Right renal pelvis (tissue), 4 donors: Measurements from ENCODE around the gene ZNF837. TPM values are rescaled to one million over a fixed set of nuclear protein-coding genes. Genes with fewer than 3 reads are reported as not detected.
A peak's percentile ranks its signal among the peaks of the same experiment; 100 is the strongest.
"Not testable (repeated sequence)": the region's sequence is repeated elsewhere in the genome, so short reads cannot be mapped to it uniquely, and the experiment has no call there.

Experiments
- DNase-seq, 4 donors: peaks; one replicate each; pipeline ENCODE4 v3.0.0-alpha.2; 2013; ENCODE audit warnings: low read depth in 4 of 4, low spot score in 3 of 4, missing footprints in 1 of 4
- polyA plus RNA-seq, 4 donors: library from polyadenylated mRNA; unstranded; fragments of 120-200 nt; gene quantifications; one replicate each; pipeline ENCODE4 v1.2.1, GENCODE V29; 2013; ENCODE audit not compliant: insufficient read length in 4 of 4

Gene ZNF837
- polyA plus RNA-seq, 4 donors = 2.1 to 5.3 (median 2.8) TPM

DNA sequence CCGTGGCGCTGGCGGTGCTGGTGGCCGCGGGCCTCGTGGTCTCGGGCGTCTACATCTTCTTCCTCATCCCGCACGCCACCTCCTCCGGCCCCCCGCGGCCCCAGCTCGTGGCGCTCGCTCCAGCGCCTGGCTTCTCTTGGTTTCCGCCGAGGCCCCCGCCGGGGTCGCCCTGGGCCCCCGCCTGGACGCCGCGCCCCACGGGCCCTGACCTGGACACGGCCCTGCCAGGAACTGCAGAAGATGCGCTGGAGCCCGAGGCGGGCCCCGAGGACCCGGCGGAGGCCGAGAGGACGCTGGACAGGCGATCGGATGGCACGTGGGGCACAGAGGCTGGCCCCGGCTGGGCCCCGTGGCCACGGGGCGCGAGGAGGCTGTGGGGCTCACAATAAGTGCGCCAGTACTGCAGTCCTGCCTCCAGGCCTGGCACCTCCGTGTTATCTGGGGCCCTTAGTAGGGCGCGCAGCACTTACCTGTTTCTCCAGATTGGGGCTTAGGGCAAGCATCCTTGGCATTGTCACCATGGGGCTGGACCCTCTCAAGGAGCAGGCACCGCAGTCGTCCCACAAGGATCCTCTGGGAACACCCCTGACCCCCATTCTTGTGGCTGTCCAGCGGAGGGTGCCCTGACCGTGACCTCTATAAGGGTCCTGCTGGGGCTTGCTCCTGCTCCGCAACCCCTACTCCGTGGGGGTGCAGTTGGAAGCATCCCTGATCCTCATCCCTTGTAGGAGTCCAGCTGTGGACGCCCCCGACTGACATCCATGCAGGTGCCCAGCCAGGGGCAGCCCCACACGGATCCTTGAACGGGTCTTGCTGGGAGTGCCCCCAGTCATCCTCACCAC, 16.1 kb upstream of the ZNF837 start:
- DNase-seq = no peak

DNA sequence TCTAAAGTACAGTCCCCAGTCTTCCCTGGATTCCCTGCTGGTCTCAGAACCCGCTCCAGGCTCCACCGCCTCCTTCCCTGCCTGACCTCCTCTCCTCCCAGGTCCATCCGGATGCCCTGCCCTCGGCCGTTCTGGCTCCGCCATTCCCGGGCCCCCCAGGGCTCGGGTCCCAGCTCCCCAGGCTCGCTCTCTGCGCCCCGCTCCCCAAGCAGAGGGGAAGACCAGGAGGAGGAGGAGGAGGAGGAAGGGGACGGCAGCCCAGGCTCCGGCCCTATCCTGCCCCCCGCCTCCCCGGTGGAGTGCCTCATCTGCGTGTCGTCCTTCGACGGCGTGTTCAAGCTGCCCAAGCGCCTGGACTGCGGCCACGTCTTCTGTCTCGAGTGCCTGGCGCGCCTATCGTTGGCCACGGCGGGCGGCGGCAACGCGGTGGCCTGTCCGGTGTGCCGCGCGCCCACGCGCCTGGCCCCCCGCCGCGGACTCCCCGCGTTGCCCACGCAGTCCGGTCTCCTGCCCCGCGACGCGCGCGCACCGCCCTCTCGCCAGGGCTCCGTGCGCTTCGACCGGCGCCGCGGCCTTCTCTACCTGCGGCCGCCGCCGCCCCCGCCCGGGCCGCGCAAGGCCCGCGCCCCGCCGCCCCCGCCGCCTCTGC, 15.3 kb upstream of the ZNF837 start:
- DNase-seq = no peak

DNA sequence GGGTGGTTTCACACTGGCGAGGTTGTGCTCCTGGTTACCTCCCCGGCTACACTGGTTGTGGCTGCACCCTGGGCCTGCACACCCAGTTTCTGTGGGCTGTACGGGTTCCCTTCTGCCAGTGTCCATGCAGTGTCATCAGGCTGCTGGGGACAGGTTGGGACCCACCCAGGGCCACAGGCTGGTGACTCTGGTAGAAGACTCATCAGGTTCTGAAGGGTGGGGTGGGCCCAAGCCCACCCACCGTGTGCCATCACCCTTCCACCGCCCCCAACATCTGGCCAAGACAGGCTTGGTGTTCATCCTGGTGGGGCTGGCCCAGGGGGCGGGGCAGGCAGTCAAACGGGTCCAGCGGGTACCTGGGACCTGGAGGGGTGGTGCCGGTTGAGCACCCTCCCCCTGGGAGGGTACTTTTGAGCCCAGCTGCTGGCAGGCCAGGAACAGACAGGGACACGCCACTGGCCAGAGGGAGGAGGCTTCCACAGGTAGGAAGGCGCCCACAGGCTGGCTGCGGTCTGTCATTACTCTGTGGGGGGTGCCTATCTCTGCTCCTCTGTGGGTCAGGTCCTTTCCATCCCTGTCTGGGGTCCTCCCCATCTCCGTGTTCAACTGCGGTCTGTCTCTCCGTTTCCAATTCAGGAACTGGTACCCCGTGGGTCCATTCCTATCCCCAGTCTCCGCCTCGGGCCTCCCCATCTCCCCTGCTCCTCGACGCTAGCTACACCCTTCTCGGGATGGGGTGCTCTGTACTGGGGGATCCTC, 14.6 kb upstream of the ZNF837 start, which contains the start of gene RNF225:
RNF225 (plus strand) TSS at position 437 of the 759 bp plus-strand sequence. CDS start 434 bp downstream, outside the sequence.
- DNase-seq = no peak

DNA sequence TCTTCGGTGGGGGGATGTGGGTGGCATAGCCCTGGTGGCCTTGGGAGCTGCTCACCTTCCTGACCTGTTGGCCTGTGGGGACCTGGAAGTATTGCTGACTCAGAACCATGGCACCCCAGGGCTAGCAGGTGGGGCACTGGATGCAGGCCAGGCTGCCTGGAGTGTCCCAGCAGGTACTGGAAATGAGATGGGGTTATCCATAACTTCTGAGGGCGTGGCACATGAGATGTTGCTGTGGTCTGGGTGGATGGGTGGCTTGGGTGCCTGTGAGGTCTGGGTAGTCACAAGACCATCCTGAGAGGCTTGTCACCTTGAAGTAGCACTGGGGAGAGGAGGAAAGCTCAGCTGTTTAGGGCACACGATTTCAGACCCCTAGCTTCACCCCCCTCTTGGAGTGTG, 14.0 kb upstream of the ZNF837 start:
- no peak for DNase-seq

DNA sequence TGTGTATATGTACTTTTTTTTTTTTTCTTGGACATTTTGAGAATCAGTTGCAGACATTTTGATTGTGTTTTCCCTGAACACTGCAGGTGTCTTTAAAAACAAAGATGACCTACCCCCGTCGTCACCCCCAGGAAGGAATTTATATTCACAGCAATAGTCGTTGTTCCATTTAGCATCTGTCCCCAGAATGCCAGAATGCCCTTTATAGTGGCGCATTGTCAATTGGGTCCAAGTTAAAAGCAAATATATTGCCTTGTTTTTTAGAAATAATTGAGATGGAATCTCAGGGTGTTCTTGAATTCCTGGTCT, 12.8 kb upstream of the ZNF837 start:
- no peak for DNase-seq

DNA sequence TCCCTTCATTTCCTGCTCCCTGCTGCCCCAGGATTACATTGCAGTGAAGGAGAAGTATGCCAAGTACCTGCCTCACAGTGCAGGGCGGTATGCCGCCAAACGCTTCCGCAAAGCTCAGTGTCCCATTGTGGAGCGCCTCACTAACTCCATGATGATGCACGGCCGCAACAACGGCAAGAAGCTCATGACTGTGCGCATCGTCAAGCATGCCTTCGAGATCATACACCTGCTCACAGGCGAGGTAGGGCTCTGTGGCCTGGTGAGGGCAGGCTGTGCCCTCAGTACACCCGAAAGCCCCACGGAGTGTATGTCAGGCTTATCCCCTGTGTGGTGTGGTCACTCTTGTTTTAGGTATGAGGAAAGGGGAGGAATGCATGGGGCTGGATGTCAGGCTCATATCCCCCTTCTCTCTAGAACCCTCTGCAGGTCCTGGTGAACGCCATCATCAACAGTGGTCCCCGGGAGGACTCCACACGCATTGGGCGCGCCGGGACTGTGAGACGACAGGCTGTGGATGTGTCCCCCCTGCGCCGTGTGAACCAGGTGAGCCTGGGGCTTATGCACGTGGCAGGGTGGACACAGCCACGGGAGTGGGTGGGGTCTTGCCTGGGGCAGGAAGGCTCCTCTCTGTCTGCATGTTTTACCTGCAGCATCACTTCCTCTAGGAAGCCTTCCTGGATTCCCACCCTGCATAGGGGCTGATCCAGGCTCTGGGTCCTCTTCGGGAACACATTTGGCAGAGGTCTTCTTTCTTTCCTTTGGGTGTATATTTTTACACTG, 12.3 kb upstream of the ZNF837 start:
- no peak for DNase-seq

DNA sequence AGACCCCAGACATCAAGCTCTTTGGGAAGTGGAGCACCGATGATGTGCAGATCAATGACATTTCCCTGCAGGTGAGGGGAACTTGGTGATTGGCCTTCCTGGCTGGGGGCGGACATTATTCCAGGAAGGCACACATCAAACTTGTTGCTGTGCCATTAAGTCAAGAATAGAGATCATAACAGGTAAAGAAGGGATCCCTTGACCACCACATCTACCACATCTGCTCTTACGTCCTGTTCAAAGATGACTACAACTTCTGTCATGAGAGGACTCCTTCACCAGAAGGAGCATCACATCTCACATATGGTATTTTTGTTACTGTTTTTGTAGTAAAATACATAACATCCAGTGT, 7.3 kb upstream of the ZNF837 start:
- no peak for DNase-seq

DNA sequence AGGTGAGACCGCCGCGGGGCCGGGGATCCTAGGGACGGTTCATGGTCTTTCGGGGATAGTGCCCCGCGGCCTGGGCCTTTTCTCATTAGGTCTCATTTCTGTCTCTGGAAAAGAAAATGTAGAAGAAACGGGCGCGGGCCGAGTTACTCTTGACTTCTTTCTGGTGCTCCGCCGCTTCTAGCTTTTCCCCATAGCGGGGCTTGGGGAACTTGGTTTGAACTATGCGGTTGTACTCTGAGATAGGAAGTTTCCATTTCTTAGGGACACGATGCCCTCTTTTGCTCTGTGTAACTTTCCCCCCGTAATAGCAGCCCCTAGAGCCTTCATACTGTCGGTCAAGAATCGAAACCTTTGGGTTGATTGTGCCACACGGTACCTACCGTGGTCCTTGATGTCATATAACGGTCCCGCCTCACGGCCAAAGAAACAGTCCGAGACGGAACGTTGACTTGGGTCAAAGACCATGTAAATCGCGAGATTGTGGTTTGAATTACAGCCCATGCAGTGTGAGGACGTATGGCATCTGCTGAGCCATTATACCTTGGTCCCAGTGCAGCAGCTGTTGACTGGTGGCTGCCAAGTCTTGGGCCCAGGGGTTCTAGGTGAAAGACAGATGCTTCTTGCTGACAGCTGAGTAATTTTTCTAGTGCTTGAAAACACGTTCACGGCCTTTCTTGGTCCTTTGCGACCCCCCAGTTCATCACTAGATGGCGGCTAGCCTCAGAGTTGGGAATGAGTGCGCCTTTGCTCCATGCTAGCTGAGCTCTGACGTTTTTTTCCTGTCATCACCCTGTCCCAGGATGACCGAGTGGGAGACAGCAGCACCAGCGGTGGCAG, 6.7 kb upstream of the ZNF837 start:
- no peak for DNase-seq

DNA sequence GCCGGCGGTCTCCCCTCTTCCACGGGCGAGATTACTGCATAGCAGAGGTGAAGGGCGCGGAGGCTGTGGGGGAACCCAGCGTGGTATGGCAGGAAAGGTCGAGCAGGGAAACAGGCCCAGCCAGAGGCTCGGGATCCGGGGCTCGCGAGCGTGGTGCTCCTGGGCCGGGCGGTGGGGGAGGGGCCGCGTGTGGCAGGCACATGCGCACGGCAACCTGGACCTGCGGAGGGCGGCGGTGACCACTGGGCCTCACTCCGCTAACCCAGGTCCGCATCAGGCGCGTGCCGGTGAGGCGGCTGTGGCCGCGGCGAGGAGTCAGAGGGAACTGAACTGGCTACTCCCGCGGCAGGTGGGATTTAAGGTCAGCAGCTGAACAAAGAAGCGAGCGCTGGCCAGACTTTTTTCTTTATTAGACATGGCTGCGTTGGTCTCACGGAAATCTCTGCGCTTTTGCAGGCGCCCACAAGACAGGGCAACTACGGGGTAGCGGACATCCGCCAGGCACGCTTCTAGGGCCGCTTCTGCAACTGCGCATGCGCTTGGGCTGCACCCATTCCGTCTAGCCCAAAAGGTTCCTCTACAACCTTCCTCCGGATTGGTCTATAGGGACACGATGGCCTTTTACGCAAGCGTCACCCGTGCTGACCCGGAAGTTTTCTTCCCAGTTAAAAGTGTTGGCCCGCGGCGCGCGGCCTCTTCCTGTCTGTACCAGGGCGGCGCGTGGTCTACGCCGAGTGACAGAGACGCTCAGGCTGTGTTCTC, 5.9 kb upstream of the ZNF837 start, which contains the start of gene RPS5:
RPS5 (plus strand) TSS at position 694 of the 762 bp plus-strand sequence. CDS start 869 bp downstream, outside the sequence.
- peak; percentile 95 to 98 (median 98) for DNase-seq

DNA sequence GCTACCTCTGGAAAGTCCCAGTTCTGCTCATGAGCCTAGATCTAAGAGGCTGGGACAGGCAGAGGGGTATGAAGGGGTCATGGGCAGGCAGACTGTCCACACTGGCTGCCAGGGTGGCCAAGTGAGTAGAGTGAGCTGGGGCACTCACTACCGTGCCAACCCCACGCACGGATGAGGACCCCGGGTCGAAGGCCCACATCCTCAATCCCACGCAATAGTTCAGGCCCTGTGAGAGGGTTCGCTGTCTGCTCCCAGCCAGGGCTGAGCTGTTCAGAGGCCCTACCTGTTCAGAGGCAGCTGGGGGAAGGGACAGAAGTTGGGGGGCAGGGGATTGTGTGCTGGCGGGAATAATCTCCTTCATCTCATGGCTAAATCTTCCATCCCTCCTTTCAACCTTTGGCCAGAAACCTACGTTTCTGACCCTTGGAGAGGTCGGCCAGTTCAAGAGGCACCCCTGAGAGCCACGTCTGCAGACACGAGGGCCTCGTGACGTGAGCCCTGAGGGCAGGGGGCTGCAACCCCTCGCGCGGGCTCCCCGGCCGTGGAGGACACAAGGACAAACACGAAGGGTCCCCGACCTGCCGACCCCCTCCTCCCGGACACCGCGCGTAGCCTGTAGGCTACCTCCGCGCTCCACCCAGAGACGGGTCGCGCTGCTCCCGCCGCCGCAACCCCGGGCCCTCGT, 5.2 kb upstream of the ZNF837 start:
- no peak for DNase-seq

DNA sequence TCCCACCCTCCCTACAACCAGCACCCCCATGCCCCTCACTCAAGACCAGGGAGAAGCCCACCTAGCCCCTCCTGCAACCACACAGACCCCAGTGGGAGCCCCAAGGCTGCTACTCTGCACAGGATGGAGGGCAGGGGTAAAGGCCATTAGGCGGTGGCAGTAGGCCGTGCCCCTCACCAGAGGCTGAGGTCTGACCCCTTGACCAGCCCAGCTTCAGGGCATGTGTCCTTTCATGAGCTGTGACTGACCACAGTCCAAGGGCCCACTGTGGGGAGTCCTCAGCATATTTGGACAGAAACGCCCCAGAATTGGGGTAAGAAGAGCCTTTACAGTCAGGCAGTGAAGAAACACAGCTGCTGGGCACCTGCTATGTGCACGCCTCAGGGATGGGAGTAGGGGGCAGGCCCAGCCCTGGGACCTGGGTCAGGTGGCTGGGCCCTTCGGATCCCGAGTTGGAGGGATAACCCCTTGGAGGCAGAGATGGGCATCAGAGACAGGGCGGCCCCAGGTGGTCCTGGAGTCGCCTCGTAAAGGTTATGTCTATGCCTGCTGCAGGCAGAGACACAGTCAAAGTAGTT, 4.6 kb upstream of the ZNF837 start:
- no peak for DNase-seq

DNA sequence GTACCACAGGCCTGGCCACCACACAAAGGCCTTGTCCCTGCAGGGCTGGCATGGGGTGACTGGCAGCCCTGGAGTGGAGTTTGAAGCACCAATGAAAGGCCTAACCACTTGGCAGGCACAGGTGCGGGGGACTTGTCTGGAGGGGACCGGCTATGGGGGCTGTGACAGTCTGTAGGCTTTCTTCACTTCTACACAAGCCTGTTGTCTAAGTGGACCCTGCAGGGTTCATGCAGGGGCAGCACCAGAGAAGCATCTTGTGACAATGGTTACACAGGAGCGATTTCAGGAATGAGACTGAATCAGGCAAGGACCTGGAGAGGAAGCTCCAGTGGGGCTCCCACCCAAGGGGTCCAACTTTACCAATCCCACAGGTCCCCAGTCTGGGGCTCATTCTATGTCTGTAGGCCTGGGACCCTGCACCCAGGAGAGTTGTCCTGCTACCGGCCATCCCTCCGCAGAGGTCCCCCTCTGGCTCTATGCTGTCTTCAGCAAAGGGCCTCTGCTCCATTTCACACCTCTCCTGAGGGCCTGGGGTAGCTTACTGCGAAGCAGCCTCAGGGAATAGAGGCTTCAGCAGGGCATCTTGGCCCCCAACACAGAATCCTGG, 2.3 kb upstream of the ZNF837 start:
- DNase-seq = no peak

DNA sequence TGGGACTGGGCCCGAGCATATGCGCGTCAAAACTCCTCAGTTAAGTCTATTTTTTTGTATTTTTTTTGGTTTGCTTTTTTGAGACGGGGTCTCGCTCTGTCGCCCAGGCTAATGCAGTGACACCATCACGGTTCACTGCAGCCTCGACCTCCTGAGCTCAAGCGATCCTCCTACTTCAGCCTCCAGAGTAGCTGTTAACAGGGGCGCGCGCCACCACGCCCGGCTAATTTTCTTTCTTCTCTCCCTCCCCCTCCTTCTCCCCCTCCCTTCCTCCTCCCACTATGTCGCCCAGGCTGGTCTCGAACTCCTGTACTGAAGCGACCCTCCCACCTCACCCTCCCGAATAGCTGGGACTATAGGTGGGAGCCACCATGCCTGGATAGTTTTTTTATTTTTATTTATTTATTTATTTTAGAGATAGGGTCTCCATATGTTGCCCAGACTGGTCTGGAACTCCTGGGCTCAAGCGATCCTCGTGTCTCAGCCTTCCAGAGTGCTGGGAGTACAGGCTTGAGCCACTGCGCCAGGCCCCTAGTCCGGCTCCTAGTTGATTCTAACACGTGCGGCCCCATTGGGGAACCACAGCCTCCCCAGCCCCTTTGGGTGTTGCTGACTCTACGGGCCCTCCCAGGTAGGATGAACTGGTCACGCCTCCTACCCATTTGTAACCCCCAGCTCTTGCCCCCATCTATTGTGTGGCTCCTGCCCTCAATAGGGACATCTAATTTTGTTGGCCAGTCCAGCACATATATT, 806 bp upstream of the ZNF837 start:
- DNase-seq = no peak

DNA sequence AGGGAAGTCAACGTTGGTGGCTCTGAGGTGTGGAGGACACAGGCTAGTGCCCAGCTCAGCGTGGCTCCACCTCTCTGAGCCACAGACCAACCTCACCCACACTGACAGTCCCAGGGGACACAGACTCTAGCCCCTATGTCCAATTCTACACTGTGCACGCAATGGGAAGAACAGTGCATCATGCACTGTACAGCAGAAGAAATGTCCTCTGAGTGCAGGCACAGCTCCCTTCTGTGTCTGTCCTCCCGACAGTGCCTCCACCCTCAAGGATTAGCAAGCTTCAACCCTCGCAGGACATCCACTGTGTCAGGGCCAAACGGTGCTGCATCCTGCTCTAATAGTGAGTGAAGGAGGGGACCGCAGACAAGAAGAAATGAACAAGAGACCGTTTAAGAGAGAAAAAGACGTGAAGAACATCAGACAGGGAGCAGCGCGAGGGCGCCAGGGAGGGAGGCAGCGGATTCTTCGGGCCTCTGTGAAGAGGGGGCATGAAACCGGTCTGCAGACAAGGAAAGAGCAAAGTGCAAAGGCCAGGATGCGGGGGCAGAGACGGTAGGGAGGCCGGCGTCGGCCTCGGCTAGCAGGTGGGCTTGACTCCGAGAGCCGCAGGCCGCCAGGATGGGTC, 681 bp downstream of the ZNF837 start:
- DNase-seq = no peak

DNA sequence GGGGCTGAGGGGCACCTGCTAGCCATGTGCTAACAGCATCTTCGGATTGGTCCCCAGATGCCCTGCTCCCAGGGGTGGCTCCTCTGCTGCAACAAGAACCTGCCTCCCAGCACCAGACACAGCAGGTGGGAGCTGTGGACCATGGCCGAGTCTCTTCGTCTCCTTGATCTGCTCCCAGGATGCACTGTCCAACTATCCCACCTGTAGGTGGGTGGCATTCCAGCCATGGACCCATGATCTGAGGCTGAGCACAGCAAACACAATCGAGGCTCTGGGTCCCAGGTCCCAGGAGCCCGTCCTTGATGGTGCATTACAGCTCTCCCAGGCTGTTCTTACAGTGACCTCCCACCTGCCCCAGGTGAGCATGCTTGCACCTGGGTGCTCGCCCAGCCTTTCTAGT, 1.6 kb downstream of the ZNF837 start:
- no peak for DNase-seq

DNA sequence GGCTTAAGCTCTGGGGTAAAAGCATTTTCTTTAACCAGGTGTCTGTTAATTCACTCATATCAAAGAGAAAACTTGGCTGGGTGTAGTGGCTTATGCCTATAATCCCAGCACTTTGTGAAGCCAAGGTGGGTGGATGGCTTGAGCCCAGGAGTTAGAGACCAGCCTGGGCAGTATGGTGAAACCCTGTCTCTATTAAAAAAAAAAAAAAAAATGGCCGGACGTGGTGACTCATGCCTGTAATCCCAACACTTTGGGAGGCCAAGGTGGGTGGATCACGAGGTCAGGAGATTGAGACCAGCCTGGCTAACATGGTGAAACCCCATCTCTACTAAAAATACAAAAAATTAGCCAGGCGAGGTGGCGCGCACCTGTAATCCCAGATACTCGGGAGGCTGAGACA, 4.1 kb downstream of the ZNF837 start:
- DNase-seq = not testable (repeated sequence)

DNA sequence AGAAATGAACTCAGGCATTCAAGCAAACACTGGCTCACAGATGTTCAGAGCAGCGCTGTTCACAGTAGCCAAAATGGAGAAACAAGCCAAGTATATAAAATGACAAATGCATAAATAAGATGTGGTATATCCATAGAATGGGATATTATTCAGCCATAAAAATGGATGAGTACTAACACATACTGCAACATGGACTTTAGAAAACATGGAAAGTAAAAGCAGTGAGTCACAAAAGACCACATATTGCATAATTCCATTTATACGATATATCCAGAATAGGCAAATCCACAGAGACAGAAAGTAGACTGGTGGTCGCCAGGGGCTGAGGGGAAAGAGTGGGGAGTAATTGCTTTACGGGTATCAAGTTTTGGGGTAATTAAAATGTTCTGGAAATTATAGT, 6.6 kb downstream of the ZNF837 start:
- no peak for DNase-seq
